Thoracic aorta (tissue), 2 donors: ENCODE measurements around the gene PHEX. TPM values are rescaled to one million over a fixed set of nuclear protein-coding genes. Genes with fewer than 3 reads are reported as not detected.

Source experiments
- ATAC-seq: fragments of 150-250 bp; one replicate; pipeline ENCODE4 v1.8.0; 2017; ENCODE audit warnings: low read depth; ENCODE audit not compliant: insufficient number of reproducible peaks, low FRiP score
- DNase-seq: peaks from one replicate; pipeline ENCODE4 v3.0.0-alpha.2; 2020; ENCODE audit warnings: low spot score
- H3K27ac ChIP-seq, 2 donors: fragments of 200-600 bp; sonication (generic); 1 replicate in 1 of 2; 2 replicates in 1 of 2; pipeline ENCODE4 v1.5.1; 2016; ENCODE audit warnings: mild to moderate bottlenecking in 2 of 2, moderate library complexity in 2 of 2
- H3K27me3 ChIP-seq: fragments of 200-600 bp; sonication (generic); replicated peaks from 2 replicates; pipeline ENCODE4 v1.6.0; 2016; ENCODE audit warnings: mild to moderate bottlenecking; ENCODE audit not compliant: insufficient read depth
- H3K36me3 ChIP-seq: fragments of 200-600 bp; sonication (generic); one replicate; pipeline ENCODE4 v1.5.1; 2016
- H3K4me1 ChIP-seq, 2 donors: fragments of 200-600 bp; sonication (generic); 1 replicate in 1 of 2; 2 replicates in 1 of 2; pipeline versions ENCODE4 v1.5.1 to v1.6.0; 2016; ENCODE audit warnings: low read depth in 2 of 2, mild to moderate bottlenecking in 1 of 2; ENCODE audit not compliant: control insufficient read depth in 1 of 2
- H3K4me3 ChIP-seq: fragments of 200-600 bp; sonication (generic); 2 replicates; pipeline ENCODE4 v1.5.1; 2016; ENCODE audit warnings: mild to moderate bottlenecking
- H3K9me3 ChIP-seq: fragments of 200-600 bp; sonication (generic); 2 replicates; pipeline ENCODE4 v1.5.1; 2016
- CTCF ChIP-seq: fragments of 200-600 bp; sonication (generic); IDR thresholded peaks from one replicate; pipeline ENCODE4 v1.5.1; 2019; ENCODE audit warnings: antibody characterized with exemption
- total RNA-seq, 2 donors: library from RNA; depleted of rRNA; stranded (reverse); fragments of >200 nt; gene quantifications; one replicate each; pipeline versions ENCODE4 v1.1.0 to v1.2.3, GENCODE V29; 2016

PHEX gene
- total RNA-seq, 2 donors from 2014 or later: 0.35 to 0.68 TPM

GRCh38 chrX:21991504-21991903, 40.6 kb upstream of the PHEX start:
- ATAC-seq (no peak), DNase-seq (no peak)
- Histone ChIP-seq H3K4me1 (no peaks in the 10 kb centered on the region), H3K36me3 (no peaks in the 10 kb centered on the region), H3K27ac (no peak overlapping the region), H3K27me3 (no peaks in the 10 kb centered on the region), H3K4me3 (no peak overlapping the region), H3K9me3 (no peaks in the 10 kb centered on the region)
- TF ChIP-seq CTCF: no peak

GRCh38 chrX:21993265-21993664, 38.9 kb upstream of the PHEX start:
- Histone ChIP-seq H3K36me3 (no peaks in the 10 kb centered on the region), H3K9me3 (no peaks in the 10 kb centered on the region), H3K27ac (no peak overlapping the region), H3K4me1 (no peaks in the 10 kb centered on the region), H3K4me3 (no peak overlapping the region), H3K27me3 (no peaks in the 10 kb centered on the region)
- DNase-seq: no peak
- TF ChIP-seq CTCF: no peak
- ATAC-seq: no peak

- no peak for DNase-seq
- H3K36me3 ChIP-seq: no peaks in the 10 kb centered on the region
- no peaks in the 10 kb centered on the region for H3K9me3 ChIP-seq
- no peak overlapping the region for H3K4me3 ChIP-seq
- no peaks in the 10 kb centered on the region for H3K4me1 ChIP-seq
- no peaks in the 10 kb centered on the region for H3K27me3 ChIP-seq
- no peak overlapping the region for H3K27ac ChIP-seq
- TF ChIP-seq CTCF: no peak
- ATAC-seq: no peak
These were observed 35.2 kb upstream of the PHEX start for GRCh38 chrX:21996872-21997455.

GRCh38 chrX:21998037-21998436, 34.1 kb upstream of the PHEX start:
- DNase-seq: no peak
- Histone ChIP-seq H3K4me1 (no peaks in the 10 kb centered on the region), H3K9me3 (no peaks in the 10 kb centered on the region), H3K4me3 (no peak overlapping the region), H3K27ac (no peak overlapping the region), H3K27me3 (no peaks in the 10 kb centered on the region), H3K36me3 (no peaks in the 10 kb centered on the region)
- ATAC-seq: no peak
- no peak for TF ChIP-seq CTCF

GRCh38 chrX:22004866-22005265, 27.3 kb upstream of the PHEX start:
- DNase-seq: no peak
- Histone ChIP-seq H3K36me3 (no peaks in the 10 kb centered on the region), H3K27me3 (no peaks in the 10 kb centered on the region), H3K4me3 (no peak overlapping the region), H3K27ac (no peak overlapping the region), H3K4me1 (no peaks in the 10 kb centered on the region), H3K9me3 (no peaks in the 10 kb centered on the region)
- ATAC-seq: no peak
- TF ChIP-seq CTCF: no peak
